ENCODE results near the gene MMADHC.

MMADHC gene

DNA sequence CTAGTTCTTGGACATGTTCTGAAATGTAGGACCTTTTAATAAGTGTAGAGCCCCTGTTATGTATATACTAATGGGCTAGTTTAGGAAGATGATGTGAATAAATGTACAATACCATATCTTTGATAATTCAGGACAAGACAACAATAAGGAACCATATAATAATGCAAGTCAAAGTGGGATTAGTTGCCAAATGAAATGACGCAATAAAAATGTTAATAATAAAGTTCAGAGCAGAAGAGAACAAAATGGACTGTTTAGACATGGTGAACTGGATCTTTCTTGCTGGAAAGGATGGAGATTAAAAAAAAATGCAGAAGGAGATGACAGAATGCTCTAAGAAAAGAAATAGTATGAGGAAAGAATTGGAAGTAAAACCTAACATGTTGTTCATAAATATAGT, 43.7 kb downstream of the MMADHC start:
- no peak for DNase-seq (ENCODE audit: low read depth in 2 of 2)
- TF ChIP-seq, protein P1, sequence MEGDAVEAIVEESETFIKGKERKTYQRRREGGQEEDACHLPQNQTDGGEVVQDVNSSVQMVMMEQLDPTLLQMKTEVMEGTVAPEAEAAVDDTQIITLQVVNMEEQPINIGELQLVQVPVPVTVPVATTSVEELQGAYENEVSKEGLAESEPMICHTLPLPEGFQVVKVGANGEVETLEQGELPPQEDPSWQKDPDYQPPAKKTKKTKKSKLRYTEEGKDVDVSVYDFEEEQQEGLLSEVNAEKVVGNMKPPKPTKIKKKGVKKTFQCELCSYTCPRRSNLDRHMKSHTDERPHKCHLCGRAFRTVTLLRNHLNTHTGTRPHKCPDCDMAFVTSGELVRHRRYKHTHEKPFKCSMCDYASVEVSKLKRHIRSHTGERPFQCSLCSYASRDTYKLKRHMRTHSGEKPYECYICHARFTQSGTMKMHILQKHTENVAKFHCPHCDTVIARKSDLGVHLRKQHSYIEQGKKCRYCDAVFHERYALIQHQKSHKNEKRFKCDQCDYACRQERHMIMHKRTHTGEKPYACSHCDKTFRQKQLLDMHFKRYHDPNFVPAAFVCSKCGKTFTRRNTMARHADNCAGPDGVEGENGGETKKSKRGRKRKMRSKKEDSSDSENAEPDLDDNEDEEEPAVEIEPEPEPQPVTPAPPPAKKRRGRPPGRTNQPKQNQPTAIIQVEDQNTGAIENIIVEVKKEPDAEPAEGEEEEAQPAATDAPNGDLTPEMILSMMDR (IDR thresholded peaks at IDR 0.05; ENCODE audit: low read depth, low read length) = no peak

DNA sequence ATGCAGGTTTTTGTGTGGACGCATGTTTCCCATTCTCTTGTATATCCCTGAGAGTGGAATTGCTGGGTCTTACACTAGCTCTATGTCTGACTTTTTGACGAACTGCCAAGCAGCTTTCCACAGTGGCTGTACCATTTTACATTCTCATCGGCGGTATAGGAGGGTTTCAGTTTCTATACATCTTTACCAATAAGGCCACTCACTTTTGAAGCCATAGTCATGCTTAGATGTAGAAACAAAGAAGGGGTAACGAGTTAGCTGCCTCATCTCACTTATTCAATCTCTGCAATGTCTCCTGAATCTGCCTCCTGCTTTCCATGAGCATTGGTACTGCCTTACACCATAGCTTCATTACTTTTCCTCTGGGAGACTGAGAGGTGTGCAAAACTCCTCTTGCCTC, 47.4 kb downstream of the MMADHC start:
- DNase-seq (ENCODE audit: low read depth in 2 of 2) = no peak
- no peak overlapping the region for H3K4me3 ChIP-seq (replicated peaks in 1 of 2; ENCODE audit: low read depth in 2 of 2, low read length in 2 of 2)
- TF ChIP-seq, protein P1 (IDR thresholded peaks at IDR 0.05; ENCODE audit: low read depth, low read length) = no peak

More for the DNA sequence above, 43.7 kb downstream of the MMADHC start:
- H3K4me3 ChIP-seq (replicated peaks in 1 of 2; ENCODE audit: low read depth in 2 of 2, low read length in 2 of 2) = no peak overlapping the region

DNA sequence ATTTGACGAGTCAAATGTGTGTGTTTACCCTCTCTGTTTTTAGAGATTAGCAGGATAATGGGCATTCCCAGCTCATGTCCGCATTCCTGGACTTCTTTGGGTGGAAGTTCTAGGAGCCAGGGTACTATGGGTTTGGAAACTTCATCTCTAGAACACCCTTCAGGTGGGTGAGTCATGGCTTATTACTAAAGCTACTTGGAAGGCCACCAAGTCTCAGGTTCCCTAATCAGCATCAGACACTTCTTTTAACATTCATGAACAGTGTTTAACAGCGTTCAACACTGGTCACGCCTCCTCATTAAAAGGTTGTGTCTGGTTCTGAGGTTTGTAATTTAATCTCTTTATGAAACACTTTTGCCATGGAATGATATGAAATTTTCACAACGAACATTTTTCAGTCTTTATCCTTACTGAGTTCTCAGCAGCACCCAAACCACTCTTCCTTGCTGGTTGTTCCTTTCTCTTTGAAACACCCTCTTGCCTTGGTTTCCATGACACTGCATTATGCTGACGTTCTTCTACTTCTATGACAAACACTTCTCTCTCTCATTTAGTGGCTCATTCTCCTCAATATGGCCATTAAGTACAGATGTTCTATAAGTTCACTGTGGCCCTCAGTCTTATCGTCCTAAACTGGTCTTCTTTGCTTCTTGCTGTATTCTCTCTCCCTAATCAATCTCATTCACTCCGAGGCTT, 49.3 kb downstream of the MMADHC start:
- TF ChIP-seq, protein P1 (IDR thresholded peaks at IDR 0.05; ENCODE audit: low read depth, low read length) = no peak
- no peak for DNase-seq (ENCODE audit: low read depth in 2 of 2)
- no peak overlapping the region for H3K4me3 ChIP-seq (replicated peaks in 1 of 2; ENCODE audit: low read depth in 2 of 2, low read length in 2 of 2)

DNA sequence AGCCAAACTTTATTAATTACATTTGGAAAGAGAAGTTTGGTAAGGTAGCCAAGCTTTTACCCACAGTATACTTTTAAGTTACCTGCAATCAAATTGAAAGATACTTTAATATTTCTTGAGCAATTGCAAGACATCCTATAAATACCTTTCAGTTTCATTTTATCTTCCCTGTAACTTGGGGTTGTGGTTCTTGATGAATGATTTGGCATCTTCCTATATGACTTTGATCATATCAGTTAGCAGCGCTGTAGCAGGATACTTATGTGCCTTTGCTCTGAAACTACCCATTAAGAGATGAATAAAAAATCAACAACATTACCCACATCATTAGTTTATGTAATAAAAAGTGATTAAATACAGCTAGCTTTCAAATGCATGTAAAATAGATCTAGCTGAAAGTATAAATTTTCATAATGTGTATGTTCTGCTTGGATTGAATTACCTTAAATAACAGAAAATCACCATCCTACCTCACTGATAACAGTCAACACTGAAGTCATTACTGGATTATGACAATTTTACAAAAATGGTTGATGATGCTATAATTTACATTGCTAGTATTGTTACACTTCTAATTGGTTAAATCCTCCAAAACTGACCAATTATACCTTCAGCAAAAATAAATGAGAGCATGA, 50.4 kb downstream of the MMADHC start:
- TF ChIP-seq, protein P1 (IDR thresholded peaks at IDR 0.05; ENCODE audit: low read depth, low read length) = no peak
- H3K4me3 ChIP-seq (replicated peaks in 1 of 2; ENCODE audit: low read depth in 2 of 2, low read length in 2 of 2) = no peak overlapping the region
- DNase-seq (ENCODE audit: low read depth in 2 of 2) = no peak

DNA sequence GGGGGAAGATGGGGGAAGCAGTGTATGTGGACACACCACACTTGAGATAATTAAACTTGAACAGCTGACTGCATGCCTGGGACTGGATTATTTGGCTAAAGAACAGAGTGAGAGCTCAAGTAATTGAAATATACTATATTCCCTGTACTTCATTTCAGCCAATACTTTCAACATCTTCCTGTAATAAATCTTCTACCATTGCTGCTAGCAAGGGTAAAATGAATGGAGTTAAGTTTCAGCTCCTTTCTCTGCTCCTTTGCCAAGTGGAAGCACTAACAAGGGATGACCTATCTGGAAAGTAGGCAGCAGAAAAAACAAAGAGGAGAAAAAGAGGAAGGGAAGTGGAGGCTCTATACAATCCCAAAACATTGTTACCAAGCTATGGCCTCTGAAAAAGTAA, 50.9 kb downstream of the MMADHC start:
- TF ChIP-seq, protein P1 (IDR thresholded peaks at IDR 0.05; ENCODE audit: low read depth, low read length) = no peak
- H3K4me3 ChIP-seq (replicated peaks in 1 of 2; ENCODE audit: low read depth in 2 of 2, low read length in 2 of 2) = no peak overlapping the region
- DNase-seq (ENCODE audit: low read depth in 2 of 2) = no peak

DNA sequence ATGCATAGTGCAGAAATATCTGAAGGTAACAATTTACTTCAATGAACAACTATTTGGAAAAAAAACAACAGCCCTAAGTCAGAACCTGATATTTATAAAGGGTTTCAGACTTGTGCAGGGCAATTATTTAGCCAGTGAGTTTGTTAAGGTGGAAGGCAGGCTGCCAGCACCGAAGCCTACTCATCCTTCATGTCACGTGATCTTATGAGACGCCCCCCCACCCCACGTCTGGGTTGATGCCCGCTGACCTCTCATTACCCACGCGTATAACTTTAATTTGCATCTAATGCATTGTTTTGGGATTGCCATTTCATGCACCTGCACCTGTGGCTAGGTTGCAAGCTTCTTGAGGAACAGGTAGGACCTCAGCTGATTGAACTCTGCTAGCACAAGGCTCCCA, 52.9 kb downstream of the MMADHC start:
- no peak overlapping the region for H3K4me3 ChIP-seq (replicated peaks in 1 of 2; ENCODE audit: low read depth in 2 of 2, low read length in 2 of 2)
- TF ChIP-seq, protein P1 (IDR thresholded peaks at IDR 0.05; ENCODE audit: low read depth, low read length) = no peak
- DNase-seq (ENCODE audit: low read depth in 2 of 2) = no peak

Data from cardiac fibroblast (primary cell).